ENCODE measurements around the gene CRTC1.
A peak's percentile ranks its signal among the peaks of the same experiment; 100 is the strongest.

The CRTC1 gene

GRCh38 chr19:18672044-18672451, 11.4 kb upstream of the CRTC1 start:
- Histone ChIP-seq H3K27me3 (ENCODE audit: low read length) (no peaks in the 10 kb centered on the region), H3K79me2 (ENCODE audit: insufficient read depth, low read length) (no peaks in the 10 kb centered on the region), H2AFZ (ENCODE audit: low read depth, low read length, severe bottlenecking) (no peak overlapping the region), H3K27ac (ENCODE audit: low read depth, low read length) (no peak overlapping the region), H4K20me1 (ENCODE audit: low read depth, low read length) (no peaks in the 10 kb centered on the region), H3K4me3 (ENCODE audit: insufficient read depth, low read length, poor library complexity, severe bottlenecking) (no peak overlapping the region), H3K4me2 (ENCODE audit: low read depth, low read length, poor library complexity, severe bottlenecking) (no peak overlapping the region), H3K36me3 (ENCODE audit: low read length) (no peaks in the 10 kb centered on the region), H3F3A (ENCODE audit: insufficient read depth) (no peaks in the 10 kb centered on the region), H3K9me3 (ENCODE audit: insufficient read depth, low read length) (no peaks in the 10 kb centered on the region), H3K9ac (ENCODE audit: low read length) (no peak overlapping the region), H3K9me2 (replicated peaks; ENCODE audit: insufficient read depth, low read length) (no peaks in the 10 kb centered on the region)
- no peak for TF ChIP-seq CTCF (IDR thresholded peaks at IDR 0.05; ENCODE audit: insufficient read depth, low read length, poor library complexity, severe bottlenecking)
- no peak for TF ChIP-seq EZH2phosphoT487 (conservative IDR thresholded peaks at IDR 0.05; ENCODE audit: low read length)

- no peaks in the 10 kb centered on the region for H3K36me3 ChIP-seq (ENCODE audit: low read length)
- H2AFZ ChIP-seq (ENCODE audit: low read depth, low read length, severe bottlenecking) = no peak overlapping the region
- no peaks in the 10 kb centered on the region for H3K27me3 ChIP-seq (ENCODE audit: low read length)
- H3K4me3 ChIP-seq (ENCODE audit: insufficient read depth, low read length, poor library complexity, severe bottlenecking) = no peak overlapping the region
- no peak overlapping the region for H3K27ac ChIP-seq (ENCODE audit: low read depth, low read length)
- no peaks in the 10 kb centered on the region for H4K20me1 ChIP-seq (ENCODE audit: low read depth, low read length)
- H3K4me2 ChIP-seq (ENCODE audit: low read depth, low read length, poor library complexity, severe bottlenecking) = no peak overlapping the region
- H3K9ac ChIP-seq (ENCODE audit: low read length) = no peak overlapping the region
- no peaks in the 10 kb centered on the region for H3K9me3 ChIP-seq (ENCODE audit: insufficient read depth, low read length)
- no peaks in the 10 kb centered on the region for H3K79me2 ChIP-seq (ENCODE audit: insufficient read depth, low read length)
- H3F3A ChIP-seq (ENCODE audit: insufficient read depth) = no peaks in the 10 kb centered on the region
- TF ChIP-seq CTCF (IDR thresholded peaks at IDR 0.05; ENCODE audit: insufficient read depth, low read length, poor library complexity, severe bottlenecking) (peak; percentile 11), EZH2phosphoT487 (conservative IDR thresholded peaks at IDR 0.05; ENCODE audit: low read length) (no peak)
- no peaks in the 10 kb centered on the region for H3K9me2 ChIP-seq (replicated peaks; ENCODE audit: insufficient read depth, low read length)
These were observed 10.7 kb upstream of the CRTC1 start for GRCh38 chr19:18672606-18673337.

GRCh38 chr19:18674616-18675015, 8.9 kb upstream of the CRTC1 start:
- Histone ChIP-seq H2AFZ (ENCODE audit: low read depth, low read length, severe bottlenecking) (no peak overlapping the region), H3K36me3 (ENCODE audit: low read length) (no peaks in the 10 kb centered on the region), H3K9ac (ENCODE audit: low read length) (no peak overlapping the region), H3K4me3 (ENCODE audit: insufficient read depth, low read length, poor library complexity, severe bottlenecking) (no peak overlapping the region), H3K9me2 (replicated peaks; ENCODE audit: insufficient read depth, low read length) (no peaks in the 10 kb centered on the region), H3K27ac (ENCODE audit: low read depth, low read length) (no peak overlapping the region), H3K4me2 (ENCODE audit: low read depth, low read length, poor library complexity, severe bottlenecking) (no peak overlapping the region), H3K79me2 (ENCODE audit: insufficient read depth, low read length) (no peaks in the 10 kb centered on the region), H3K27me3 (ENCODE audit: low read length) (no peaks in the 10 kb centered on the region), H4K20me1 (ENCODE audit: low read depth, low read length) (no peaks in the 10 kb centered on the region), H3F3A (ENCODE audit: insufficient read depth) (no peaks in the 10 kb centered on the region), H3K9me3 (ENCODE audit: insufficient read depth, low read length) (no peaks in the 10 kb centered on the region)
- TF ChIP-seq EZH2phosphoT487 (conservative IDR thresholded peaks at IDR 0.05; ENCODE audit: low read length) (no peak), CTCF (IDR thresholded peaks at IDR 0.05; ENCODE audit: insufficient read depth, low read length, poor library complexity, severe bottlenecking) (no peak)

Data from SU-DHL-6 (cell line).